Activated CD8-positive, alpha-beta memory T cell treated with anti-CD3 and anti-CD28 coated beads for 36 hours (primary cell): ENCODE results near the gene PBLD. TPM values are rescaled to one million over a fixed set of nuclear protein-coding genes. Genes with fewer than 3 reads are reported as not detected.
"Not testable (repeated sequence)": the region's sequence is repeated elsewhere in the genome, so short reads cannot be mapped to it uniquely, and the experiment has no call there.

ENCODE experiments used
- CTCF ChIA-PET: fragments of 350-600 bp; sonication (Branson Sonifier 250); formaldehyde crosslinking; loops from one replicate; lab custom pipeline; 2021; ENCODE audit warnings: antibody characterized with exemption; lab: Charles Lee
- POLR2A ChIA-PET: fragments of 350-600 bp; sonication (Branson Sonifier 250); formaldehyde crosslinking; loops from one replicate; lab custom pipeline; 2021; ENCODE audit warnings: antibody characterized with exemption; lab: Charles Lee
- total RNA-seq, 2 experiments: library from RNA; stranded (reverse); gene quantifications; one replicate each; pipeline ENCODE4 v1.2.3, GENCODE V29; 2021

Gene PBLD
- total RNA-seq, 2 experiments from 2014 or later, result 0.78 to 0.84 TPM

- CTCF ChIA-PET, result interaction anchor here (0.8 to 1.7 kb wide), 7 partner anchors 13 to 604 kb away, joined by 3 to 5 read pairs (median 3); no protein-coding TSS in a partner anchor
- POLR2A ChIA-PET, result no interaction called here
Measured at GRCh38 chr10:68301301-68301700, 31.4 kb downstream of the PBLD start.

GRCh38 chr10:68296843-68297663 lies 35.7 kb downstream of the PBLD start:
- ChIA-PET POLR2A (no interaction called here), CTCF (no interaction called here)

GRCh38 chr10:68290736-68291135 lies 42.0 kb downstream of the PBLD start:
- ChIA-PET CTCF (no interaction called here), POLR2A (no interaction called here)

- ChIA-PET POLR2A (no interaction called here), CTCF (no interaction called here)
Measured at GRCh38 chr10:68288717-68289116, 44.0 kb downstream of the PBLD start.

GRCh38 chr10:68284062-68285001 lies 48.4 kb downstream of the PBLD start:
- ChIA-PET POLR2A (interaction anchor here (1.0 kb wide), 1 partner anchor 12 kb away, joined by 3 read pairs; no protein-coding TSS in a partner anchor), CTCF (interaction anchor here (1.4 kb wide), 1 partner anchor 17 kb away, joined by 3 read pairs; no protein-coding TSS in a partner anchor)

- CTCF ChIA-PET, result no interaction called here
- POLR2A ChIA-PET, result no interaction called here
Measured at GRCh38 chr10:68280758-68281157, 52.0 kb downstream of the PBLD start.

- POLR2A ChIA-PET, CTCF ChIA-PET: not testable (repeated sequence)
Measured at GRCh38 chr10:68278906-68279753, 53.6 kb downstream of the PBLD start.

- POLR2A ChIA-PET, CTCF ChIA-PET: not testable (repeated sequence)
Measured at GRCh38 chr10:68277814-68278213, 54.9 kb downstream of the PBLD start.

GRCh38 chr10:68276224-68276623 lies 56.5 kb downstream of the PBLD start:
- POLR2A ChIA-PET, result no interaction called here
- CTCF ChIA-PET, result no interaction called here

- ChIA-PET POLR2A (interaction anchor here (0.6 kb wide), 1 partner anchor 638 kb away, joined by 3 read pairs; no protein-coding TSS in a partner anchor), CTCF (no interaction called here)
Measured at GRCh38 chr10:68275600-68276126, 57.1 kb downstream of the PBLD start.

GRCh38 chr10:68272833-68273232 lies 59.9 kb downstream of the PBLD start:
- CTCF ChIA-PET, result no interaction called here

GRCh38 chr10:68271196-68271882 lies 61.4 kb downstream of the PBLD start:
- CTCF ChIA-PET, result no interaction called here
- POLR2A ChIA-PET, result no interaction called here

More at GRCh38 chr10:68272833-68273232, 59.9 kb downstream of the PBLD start:
- POLR2A ChIA-PET, result interaction anchor here (0.8 kb wide), 1 partner anchor 12 kb away, joined by 3 read pairs; no protein-coding TSS in a partner anchor

GRCh38 chr10:68269562-68270290 lies 63.0 kb downstream of the PBLD start:
- ChIA-PET CTCF (no interaction called here), POLR2A (no interaction called here)

GRCh38 chr10:68261132-68261856 lies 71.4 kb downstream of the PBLD start:
- ChIA-PET POLR2A (no interaction called here), CTCF (no interaction called here)

GRCh38 chr10:68253346-68253745 lies 79.4 kb downstream of the PBLD start:
- ChIA-PET CTCF (interaction anchor here (0.6 kb wide), 1 partner anchor 22 kb away, joined by 3 read pairs; no protein-coding TSS in a partner anchor), POLR2A (no interaction called here)

- CTCF ChIA-PET, result no interaction called here
- POLR2A ChIA-PET, result no interaction called here
Measured at GRCh38 chr10:68251625-68252495, 80.9 kb downstream of the PBLD start.
